Adrenal gland (tissue), 12 donors: ENCODE results near the gene CAVIN1. TPM values are rescaled to one million over a fixed set of nuclear protein-coding genes. Genes with fewer than 3 reads are reported as not detected.
"Not testable (repeated sequence)": the region's sequence is repeated elsewhere in the genome, so short reads cannot be mapped to it uniquely, and the experiment has no call there.

ENCODE experiments used
- DNase-seq, 7 donors: peaks; one replicate each; pipeline ENCODE4 v3.0.0-alpha.2; 2019 to 2020
- H3K27ac ChIP-seq, 5 donors: fragments of 200-600 bp; sonication (generic) in 4 of 5; 1 replicate in 3 of 5; 2 replicates in 2 of 5; pipeline versions ENCODE4 v1.5.1 to v1.8.0; 2016 to 2020; ENCODE audit warnings: mild to moderate bottlenecking in 1 of 5
- H3K27me3 ChIP-seq: fragments of 200-600 bp; 2 replicates; pipeline ENCODE4 v1.8.0; 2021
- H3K36me3 ChIP-seq, 2 donors: fragments of 200-600 bp; replicated peaks in 1 of 2; 1 replicate in 1 of 2; 2 replicates in 1 of 2; pipeline versions ENCODE4 v1.5.1 to v1.8.0; 2018 to 2022
- H3K4me1 ChIP-seq, 2 donors: fragments of 200-600 bp; replicated peaks in 1 of 2; 1 replicate in 1 of 2; 2 replicates in 1 of 2; pipeline versions ENCODE4 v1.5.1 to v1.8.0; 2018 to 2021
- H3K4me3 ChIP-seq, 4 donors: fragments of 200-600 bp; sonication (generic) in 3 of 4; one replicate each; pipeline ENCODE4 v1.5.1; 2016 to 2018
- H3K9me3 ChIP-seq, 3 donors: fragments of 200-600 bp; sonication (generic) in 1 of 3; replicated peaks in 1 of 3; 1 replicate in 2 of 3; 2 replicates in 1 of 3; pipeline versions ENCODE4 v1.5.1 to v1.8.0; 2016 to 2021
- POLR2A ChIP-seq, 2 donors: fragments of 450-650 bp; IDR thresholded peaks; one replicate each; pipeline ENCODE4 v1.6.1; 2017; ENCODE audit warnings: antibody characterized with exemption in 2 of 2, mild to moderate bottlenecking in 2 of 2, moderate library complexity in 1 of 2
- WGBS, 4 donors: extraction: QIAGEN DNeasy Blood & Tissue Kit in 2 of 4; methylation state at CpG; one replicate each; pipeline versions ENCODE4 v1.1.5 to v1.1.7; 2013 to 2017; 5-methylcytosine and 5-hydroxymethylcytosine counted together
- intact Hi-C, 2 donors: fragments of 100-400 bp; cut with DNase I; formaldehyde crosslinking; loops; one replicate each; pipeline versions ENCODE4 v1.14.1 to v1.15.0; 2022 to 2023
- polyA plus RNA-seq, 3 donors: library from polyadenylated mRNA; stranded (reverse); fragments of 200-250 nt in 2 of 3; fragments of 350-450 nt in 1 of 3; fragmentation: Illumina TruSeq in 1 of 3; extraction: RNeasy Lipid Tissue Mini Kit (QIAGEN cat#74804) in 1 of 3; gene quantifications; one replicate each; pipeline ENCODE4 v1.2.3, GENCODE V29; 2013 to 2014
- total RNA-seq, 9 donors: library from RNA; depleted of rRNA in 4 of 9; stranded (reverse); fragments of >200 nt in 4 of 9; fragments of 120-200 nt in 1 of 9; fragmentation: NEBNext Ultra II Directional in 1 of 9; extraction: Animal tissue kit (Norgen Biotek cat#: 25700) in 1 of 9; gene quantifications; one replicate each; pipeline versions ENCODE4 v1.1.0 to v1.2.4, GENCODE V29; 2013 to 2023
- TF ChIP-seq, protein P1 (sequence below), 6 experiments: fragments of 450-650 bp in 4 of 6; fragments of 200-600 bp in 2 of 6; sonication (generic) in 1 of 6; IDR thresholded peaks; 1 replicate in 5 of 6; 2 replicates in 1 of 6; pipeline versions ENCODE4 v1.5.1 to v1.8.0; 2016 to 2021; ENCODE audit warnings: antibody characterized with exemption in 6 of 6, mild to moderate bottlenecking in 2 of 6, moderate library complexity in 1 of 6
- donor health status: healthy with polysubstance abuse.
- donor health status: Bipolar disorder and iron deficiency.
- donor health status: DM: yes; HTN: yes; CAD: no.
- donor health status: DM: no; HTN: no; CAD: no.
- donor health status: DM: no; HTN: no; CAD: no.
- donor health status: DM: yes; HTN: yes; CAD: no.

The CAVIN1 gene
- total and polyA plus RNA-seq, 12 donors: 13.1 to 206 (median 132) TPM

GRCh38 chr17:42457107-42457792, 34.2 kb upstream of the CAVIN1 start:
- no peak for DNase-seq
- Histone ChIP-seq H3K36me3 (peaks cover 0 to 13% of the 10 kb centered on the region in 2 donors), H3K4me3 (no peak overlapping the region), H3K9me3 (no peaks in the 10 kb centered on the region), H3K27me3 (no peaks in the 10 kb centered on the region), H3K27ac (peak overlapping the region in 4 of 5 donors; percentile 37 to 98 (median 96)), H3K4me1 (peaks cover 24 to 38% of the 10 kb centered on the region in 2 donors)
- WGBS, 4 donors: 39 to 50% (median 43%) methylated on average over 6 of the region's 6 CpGs
- intact Hi-C loops: no loop called here
- TF ChIP-seq, protein P1, sequence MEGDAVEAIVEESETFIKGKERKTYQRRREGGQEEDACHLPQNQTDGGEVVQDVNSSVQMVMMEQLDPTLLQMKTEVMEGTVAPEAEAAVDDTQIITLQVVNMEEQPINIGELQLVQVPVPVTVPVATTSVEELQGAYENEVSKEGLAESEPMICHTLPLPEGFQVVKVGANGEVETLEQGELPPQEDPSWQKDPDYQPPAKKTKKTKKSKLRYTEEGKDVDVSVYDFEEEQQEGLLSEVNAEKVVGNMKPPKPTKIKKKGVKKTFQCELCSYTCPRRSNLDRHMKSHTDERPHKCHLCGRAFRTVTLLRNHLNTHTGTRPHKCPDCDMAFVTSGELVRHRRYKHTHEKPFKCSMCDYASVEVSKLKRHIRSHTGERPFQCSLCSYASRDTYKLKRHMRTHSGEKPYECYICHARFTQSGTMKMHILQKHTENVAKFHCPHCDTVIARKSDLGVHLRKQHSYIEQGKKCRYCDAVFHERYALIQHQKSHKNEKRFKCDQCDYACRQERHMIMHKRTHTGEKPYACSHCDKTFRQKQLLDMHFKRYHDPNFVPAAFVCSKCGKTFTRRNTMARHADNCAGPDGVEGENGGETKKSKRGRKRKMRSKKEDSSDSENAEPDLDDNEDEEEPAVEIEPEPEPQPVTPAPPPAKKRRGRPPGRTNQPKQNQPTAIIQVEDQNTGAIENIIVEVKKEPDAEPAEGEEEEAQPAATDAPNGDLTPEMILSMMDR (IDR thresholded peaks at IDR 0.05): no peak
- peak in 1 of 2 donors; percentile 14 for TF ChIP-seq POLR2A (IDR thresholded peaks at IDR 0.05)

DNA sequence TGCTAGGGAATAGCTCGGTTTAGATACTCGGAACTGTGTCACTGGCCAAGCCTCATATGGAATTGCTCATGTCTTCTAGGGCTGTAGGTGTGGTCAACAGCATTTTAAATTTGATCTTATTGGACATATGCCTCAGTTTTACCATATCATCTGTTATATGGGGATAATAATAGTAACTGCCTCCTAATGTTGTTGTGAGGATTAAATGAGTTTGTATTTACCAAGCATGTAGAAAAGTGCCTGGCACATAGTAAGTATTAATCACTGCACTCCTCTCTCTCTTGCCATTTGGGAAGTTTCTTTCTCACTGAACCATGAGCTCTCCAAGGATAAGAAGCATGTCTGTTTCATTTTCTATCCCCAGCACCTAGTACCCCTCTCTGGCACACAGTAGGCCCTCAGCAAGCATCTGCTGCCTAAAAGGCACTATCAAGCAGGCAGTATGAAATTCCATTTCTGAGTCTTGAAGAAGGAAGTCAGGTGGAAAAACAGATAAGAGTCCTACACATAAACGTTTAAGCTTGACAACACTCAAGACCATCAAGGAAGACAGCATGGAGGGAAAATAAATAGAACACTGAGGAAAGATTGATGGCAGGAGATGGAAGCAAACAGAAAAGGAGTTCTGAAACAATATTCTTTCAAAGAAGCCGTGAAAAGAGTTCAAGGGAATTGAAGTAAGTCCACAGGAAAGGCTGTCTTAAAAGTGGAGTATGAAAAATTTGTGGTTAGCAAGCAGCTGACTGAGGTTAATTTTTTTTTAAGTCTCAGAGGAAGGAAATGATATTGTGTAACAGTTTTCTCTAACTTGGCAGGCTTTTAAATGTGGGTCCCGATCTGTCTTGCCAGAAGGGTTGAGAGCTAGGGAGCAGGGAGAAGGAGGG, 33.4 kb upstream of the CAVIN1 start:
- H3K27ac ChIP-seq: peak overlapping the region; percentile 31 to 98 (median 96)
- TF ChIP-seq POLR2A (IDR thresholded peaks at IDR 0.05): no peak
- TF ChIP-seq, protein P1 (IDR thresholded peaks at IDR 0.05): no peak
- intact Hi-C loops: no loop called here
- peak overlapping the region in 1 of 4 donors; percentile 12 for H3K4me3 ChIP-seq
- H3K27me3 ChIP-seq: no peaks in the 10 kb centered on the region
- H3K9me3 ChIP-seq: no peaks in the 10 kb centered on the region
- H3K36me3 ChIP-seq: peaks cover 0 to 6% of the 10 kb centered on the region in 2 donors
- 38 to 44% (median 40%) methylated on average over 5 of the region's 5 CpGs for WGBS, 4 donors
- peaks cover 24 to 36% of the 10 kb centered on the region in 2 donors for H3K4me1 ChIP-seq
- peak in 1 of 7 donors; percentile 13 for DNase-seq

- intact Hi-C loops, H3K27ac ChIP-seq, H3K36me3 ChIP-seq, H3K27me3 ChIP-seq, H3K9me3 ChIP-seq, DNase-seq, H3K4me3 ChIP-seq: not testable (repeated sequence)
- H3K4me1 ChIP-seq: peaks cover 16 to 21% of the 10 kb centered on the region in 2 donors
- 82 to 87% (median 85%) methylated on average over 6 of the region's 6 CpGs for WGBS, 4 donors
These were observed 31.9 kb upstream of the CAVIN1 start for GRCh38 chr17:42454987-42455386.

DNA sequence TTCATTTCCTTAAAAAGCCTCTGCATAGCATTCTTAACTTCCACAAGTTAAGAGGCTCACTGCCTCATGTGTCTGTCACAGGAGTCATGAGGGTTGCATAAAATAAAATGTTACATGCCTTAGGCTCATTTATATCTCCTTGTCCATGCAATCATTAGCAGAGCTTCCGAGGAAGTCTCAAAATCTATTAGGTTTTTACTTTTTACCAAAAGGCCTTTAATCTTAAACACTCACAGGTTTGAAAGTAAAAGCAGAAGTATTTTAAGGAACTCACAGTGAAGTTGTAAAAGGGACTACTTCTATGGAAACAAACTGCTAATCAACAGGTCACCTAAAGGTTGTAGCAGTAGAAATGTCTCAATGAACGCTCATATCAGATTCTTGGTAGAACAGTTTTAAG, 30.4 kb upstream of the CAVIN1 start:
- Histone ChIP-seq H3K36me3 (no peaks in the 10 kb centered on the region), H3K27ac (peak overlapping the region in 1 of 5 donors; percentile 10), H3K27me3 (no peaks in the 10 kb centered on the region), H3K9me3 (no peaks in the 10 kb centered on the region), H3K4me3 (no peak overlapping the region), H3K4me1 (peaks cover 6 to 19% of the 10 kb centered on the region in 2 donors)
- DNase-seq: no peak
- 58 to 85% (median 73%) methylated on average over 2 of the region's 2 CpGs for WGBS, 4 donors
- TF ChIP-seq, protein P1 (IDR thresholded peaks at IDR 0.05): no peak
- TF ChIP-seq POLR2A (IDR thresholded peaks at IDR 0.05): no peak
- intact Hi-C loops: no loop called here

GRCh38 chr17:42451270-42451669, 28.2 kb upstream of the CAVIN1 start:
- H3K36me3 ChIP-seq, H3K4me3 ChIP-seq, DNase-seq, H3K4me1 ChIP-seq, H3K27me3 ChIP-seq, H3K27ac ChIP-seq, H3K9me3 ChIP-seq, intact Hi-C loops: not testable (repeated sequence)
- 78 to 87% (median 84%) methylated on average over 4 to 5 of the region's 5 CpGs for WGBS, 4 donors

DNA sequence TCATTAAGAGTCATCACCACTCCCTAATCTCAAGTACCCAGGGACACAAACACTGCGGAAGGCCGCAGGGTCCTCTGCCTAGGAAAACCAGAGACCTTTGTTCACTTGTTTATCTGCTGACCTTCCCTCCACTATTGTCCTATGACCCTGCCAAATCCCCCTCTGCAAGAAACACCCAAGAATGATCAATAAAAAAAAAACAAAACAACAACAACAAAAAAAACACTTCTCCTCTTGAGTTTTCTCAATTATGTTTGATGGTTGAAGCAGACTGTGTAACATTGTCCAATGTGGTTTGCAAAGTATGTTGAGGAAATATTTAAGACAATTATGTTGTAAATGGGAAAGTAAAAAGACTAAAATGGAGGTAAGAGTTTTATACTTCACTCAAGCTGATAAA, 26.8 kb upstream of the CAVIN1 start:
- not testable (repeated sequence) for DNase-seq
- WGBS, 4 donors: no CpG with 5 or more reads among the region's 2 CpGs

DNA sequence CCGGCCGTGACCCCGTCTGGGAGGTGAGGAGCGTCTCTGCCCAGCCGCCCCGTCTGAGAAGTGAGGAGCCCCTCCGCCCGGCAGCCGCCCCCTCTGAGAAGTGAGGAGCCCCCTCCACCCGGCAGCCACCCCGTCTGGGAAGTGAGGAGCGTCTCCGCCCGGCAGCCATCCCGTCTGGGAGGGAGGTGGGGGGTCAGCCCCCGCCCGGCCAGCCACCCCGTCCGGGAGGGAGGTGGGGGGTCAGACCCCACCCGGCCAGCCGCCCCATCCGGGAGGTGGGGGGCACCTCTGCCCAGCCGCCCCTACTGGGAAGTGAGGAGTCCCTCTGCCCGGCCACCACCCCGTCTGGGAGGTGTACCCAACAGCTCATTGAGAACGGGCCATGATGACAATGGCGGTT, 26.1 kb upstream of the CAVIN1 start:
- WGBS, 4 donors: 86 to 93% (median 91%) methylated on average over 8 to 22 of the region's 27 CpGs
- intact Hi-C loops: not testable (repeated sequence)

More for the DNA sequence above, 26.8 kb upstream of the CAVIN1 start:
- H3K4me3 ChIP-seq, H3K9me3 ChIP-seq, H3K27ac ChIP-seq, intact Hi-C loops, H3K36me3 ChIP-seq, H3K27me3 ChIP-seq, H3K4me1 ChIP-seq: not testable (repeated sequence)

More for the DNA sequence above, 26.1 kb upstream of the CAVIN1 start:
- H3K4me3 ChIP-seq, H3K9me3 ChIP-seq, H3K27ac ChIP-seq, DNase-seq, H3K36me3 ChIP-seq, H3K27me3 ChIP-seq, H3K4me1 ChIP-seq: not testable (repeated sequence)
